ENCODE results near the gene PPP1R9A.

The PPP1R9A gene

GRCh38 chr7:95309951-95310350 is 402.6 kb downstream of the PPP1R9A start:
- Histone ChIP-seq H4K8ac (ENCODE audit: low read depth, low read length) (no peak overlapping the region), H3K9ac (ENCODE audit: low read depth, low read length, poor library complexity) (no peak overlapping the region), H3K27ac (replicated peaks; ENCODE audit: low read length) (no peak overlapping the region), H3K4me1 (ENCODE audit: control insufficient read depth in 2 of 2, insufficient read depth in 1 of 2, low read depth in 1 of 2, low read length in 2 of 2) (peaks cover 7 to 8% of the 10 kb centered on the region in 2 donors), H2AFZ (ENCODE audit: low read length) (no peak overlapping the region), H3K9me3 (replicated peaks in 1 of 2; ENCODE audit: control insufficient read depth in 2 of 2, insufficient read depth in 1 of 2, low read depth in 1 of 2, low read length in 2 of 2) (no peaks in the 10 kb centered on the region), H3K4me3 (ENCODE audit: low read length in 2 of 2) (no peak overlapping the region), H3K27me3 (ENCODE audit: control insufficient read depth in 3 of 3, insufficient read depth in 3 of 3, low read depth in 1 of 3, low read length in 3 of 3) (no peaks in the 10 kb centered on the region), H2BK120ac (ENCODE audit: low read depth, low read length) (no peak overlapping the region), H3K23ac (ENCODE audit: low read depth, low read length, poor library complexity) (no peak overlapping the region), H2BK5ac (ENCODE audit: low read length) (no peak overlapping the region), H3K36me3 (replicated peaks in 1 of 2; ENCODE audit: control insufficient read depth in 2 of 2, insufficient read depth in 2 of 2, low read length in 2 of 2) (no peaks in the 10 kb centered on the region), H4K91ac (ENCODE audit: low read depth, low read length, poor library complexity) (no peak overlapping the region), H3K79me1 (ENCODE audit: low read depth, low read length) (no peaks in the 10 kb centered on the region), H3K4ac (ENCODE audit: low read length) (no peak overlapping the region), H3K4me2 (ENCODE audit: insufficient read depth, low read length, poor library complexity, severe bottlenecking) (no peak overlapping the region), H3K14ac (ENCODE audit: low read length) (no peak overlapping the region), H3K18ac (ENCODE audit: low read length) (no peak overlapping the region), H2AK5ac (ENCODE audit: low read depth, low read length) (no peak overlapping the region), H2BK12ac (ENCODE audit: low read length) (no peak overlapping the region), H2BK15ac (ENCODE audit: low read length) (no peak overlapping the region)
- WGBS, 2 donors (ENCODE audit: extremely low coverage in 2 of 2, insufficient read length in 2 of 2, insufficient replicate concordance in 1 of 2) = no CpG with 5 or more reads among the region's 2 CpGs
- no peak for DNase-seq (ENCODE audit: low spot score)

GRCh38 chr7:95311389-95311788 is 404.0 kb downstream of the PPP1R9A start:
- Histone ChIP-seq H3K36me3 (replicated peaks in 1 of 2; ENCODE audit: control insufficient read depth in 2 of 2, insufficient read depth in 2 of 2, low read length in 2 of 2) (no peaks in the 10 kb centered on the region), H3K9ac (ENCODE audit: low read depth, low read length, poor library complexity) (no peak overlapping the region), H2BK15ac (ENCODE audit: low read length) (no peak overlapping the region), H2BK12ac (ENCODE audit: low read length) (no peak overlapping the region), H3K4me2 (ENCODE audit: insufficient read depth, low read length, poor library complexity, severe bottlenecking) (no peak overlapping the region), H2BK120ac (ENCODE audit: low read depth, low read length) (no peak overlapping the region), H3K27me3 (ENCODE audit: control insufficient read depth in 3 of 3, insufficient read depth in 3 of 3, low read depth in 1 of 3, low read length in 3 of 3) (no peaks in the 10 kb centered on the region), H3K4ac (ENCODE audit: low read length) (no peak overlapping the region), H2BK5ac (ENCODE audit: low read length) (no peak overlapping the region), H2AK5ac (ENCODE audit: low read depth, low read length) (no peak overlapping the region), H4K8ac (ENCODE audit: low read depth, low read length) (no peak overlapping the region), H2AFZ (ENCODE audit: low read length) (no peak overlapping the region), H3K23ac (ENCODE audit: low read depth, low read length, poor library complexity) (no peak overlapping the region), H3K79me1 (ENCODE audit: low read depth, low read length) (no peaks in the 10 kb centered on the region), H3K4me1 (ENCODE audit: control insufficient read depth in 2 of 2, insufficient read depth in 1 of 2, low read depth in 1 of 2, low read length in 2 of 2) (peaks cover 3 to 8% of the 10 kb centered on the region in 2 donors), H3K27ac (replicated peaks; ENCODE audit: low read length) (no peak overlapping the region), H3K4me3 (ENCODE audit: low read length in 2 of 2) (no peak overlapping the region), H3K14ac (ENCODE audit: low read length) (no peak overlapping the region), H4K91ac (ENCODE audit: low read depth, low read length, poor library complexity) (no peak overlapping the region), H3K9me3 (replicated peaks in 1 of 2; ENCODE audit: control insufficient read depth in 2 of 2, insufficient read depth in 1 of 2, low read depth in 1 of 2, low read length in 2 of 2) (no peaks in the 10 kb centered on the region), H3K18ac (ENCODE audit: low read length) (no peak overlapping the region)
- DNase-seq (ENCODE audit: low spot score) = no peak
- no CpG with 5 or more reads among the region's 2 CpGs for WGBS, 2 donors (ENCODE audit: extremely low coverage in 2 of 2, insufficient read length in 2 of 2, insufficient replicate concordance in 1 of 2)

- H4K91ac ChIP-seq (ENCODE audit: low read depth, low read length, poor library complexity) = no peak overlapping the region
- H3K79me1 ChIP-seq (ENCODE audit: low read depth, low read length) = no peaks in the 10 kb centered on the region
- no peaks in the 10 kb centered on the region for H3K9me3 ChIP-seq (replicated peaks in 1 of 2; ENCODE audit: control insufficient read depth in 2 of 2, insufficient read depth in 1 of 2, low read depth in 1 of 2, low read length in 2 of 2)
- no peak overlapping the region for H3K9ac ChIP-seq (ENCODE audit: low read depth, low read length, poor library complexity)
- H2BK15ac ChIP-seq (ENCODE audit: low read length) = no peak overlapping the region
- H3K4me3 ChIP-seq (ENCODE audit: low read length in 2 of 2) = no peak overlapping the region
- no peak overlapping the region for H3K4me2 ChIP-seq (ENCODE audit: insufficient read depth, low read length, poor library complexity, severe bottlenecking)
- H3K4ac ChIP-seq (ENCODE audit: low read length) = no peak overlapping the region
- no CpG with 5 or more reads among the region's 4 CpGs for WGBS, 2 donors (ENCODE audit: extremely low coverage in 2 of 2, insufficient read length in 2 of 2, insufficient replicate concordance in 1 of 2)
- no peaks in the 10 kb centered on the region for H3K36me3 ChIP-seq (replicated peaks in 1 of 2; ENCODE audit: control insufficient read depth in 2 of 2, insufficient read depth in 2 of 2, low read length in 2 of 2)
- no peaks in the 10 kb centered on the region for H3K27me3 ChIP-seq (ENCODE audit: control insufficient read depth in 3 of 3, insufficient read depth in 3 of 3, low read depth in 1 of 3, low read length in 3 of 3)
- H3K4me1 ChIP-seq (ENCODE audit: control insufficient read depth in 2 of 2, insufficient read depth in 1 of 2, low read depth in 1 of 2, low read length in 2 of 2) = peaks cover 3 to 10% of the 10 kb centered on the region in 2 donors
- H3K14ac ChIP-seq (ENCODE audit: low read length) = no peak overlapping the region
- no peak overlapping the region for H4K8ac ChIP-seq (ENCODE audit: low read depth, low read length)
- no peak overlapping the region for H3K27ac ChIP-seq (replicated peaks; ENCODE audit: low read length)
- no peak overlapping the region for H3K23ac ChIP-seq (ENCODE audit: low read depth, low read length, poor library complexity)
- H3K18ac ChIP-seq (ENCODE audit: low read length) = no peak overlapping the region
- no peak overlapping the region for H2BK5ac ChIP-seq (ENCODE audit: low read length)
- H2AFZ ChIP-seq (ENCODE audit: low read length) = no peak overlapping the region
- no peak for DNase-seq (ENCODE audit: low spot score)
- no peak overlapping the region for H2BK120ac ChIP-seq (ENCODE audit: low read depth, low read length)
- H2BK12ac ChIP-seq (ENCODE audit: low read length) = no peak overlapping the region
- no peak overlapping the region for H2AK5ac ChIP-seq (ENCODE audit: low read depth, low read length)
Observed at GRCh38 chr7:95312561-95312960, 405.2 kb downstream of the PPP1R9A start.

GRCh38 chr7:95316588-95316987 is 409.2 kb downstream of the PPP1R9A start:
- Histone ChIP-seq H2BK120ac (ENCODE audit: low read depth, low read length) (no peak overlapping the region), H3K4ac (ENCODE audit: low read length) (no peak overlapping the region), H2BK5ac (ENCODE audit: low read length) (no peak overlapping the region), H3K23ac (ENCODE audit: low read depth, low read length, poor library complexity) (no peak overlapping the region), H3K79me1 (ENCODE audit: low read depth, low read length) (no peaks in the 10 kb centered on the region), H4K91ac (ENCODE audit: low read depth, low read length, poor library complexity) (no peak overlapping the region), H3K27me3 (ENCODE audit: control insufficient read depth in 3 of 3, insufficient read depth in 3 of 3, low read depth in 1 of 3, low read length in 3 of 3) (no peaks in the 10 kb centered on the region), H3K27ac (replicated peaks; ENCODE audit: low read length) (no peak overlapping the region), H3K4me3 (ENCODE audit: low read length in 2 of 2) (no peak overlapping the region), H3K4me2 (ENCODE audit: insufficient read depth, low read length, poor library complexity, severe bottlenecking) (no peak overlapping the region), H3K9ac (ENCODE audit: low read depth, low read length, poor library complexity) (no peak overlapping the region), H4K8ac (ENCODE audit: low read depth, low read length) (no peak overlapping the region), H2BK12ac (ENCODE audit: low read length) (no peak overlapping the region), H2AK5ac (ENCODE audit: low read depth, low read length) (no peak overlapping the region), H2BK15ac (ENCODE audit: low read length) (no peak overlapping the region), H3K14ac (ENCODE audit: low read length) (no peak overlapping the region), H3K18ac (ENCODE audit: low read length) (no peak overlapping the region), H3K36me3 (replicated peaks in 1 of 2; ENCODE audit: control insufficient read depth in 2 of 2, insufficient read depth in 2 of 2, low read length in 2 of 2) (no peaks in the 10 kb centered on the region), H3K4me1 (ENCODE audit: control insufficient read depth in 2 of 2, insufficient read depth in 1 of 2, low read depth in 1 of 2, low read length in 2 of 2) (peaks cover 0 to 5% of the 10 kb centered on the region in 2 donors), H3K9me3 (replicated peaks in 1 of 2; ENCODE audit: control insufficient read depth in 2 of 2, insufficient read depth in 1 of 2, low read depth in 1 of 2, low read length in 2 of 2) (no peaks in the 10 kb centered on the region), H2AFZ (ENCODE audit: low read length) (no peak overlapping the region)
- no peak for DNase-seq (ENCODE audit: low spot score)
- WGBS, 2 donors (ENCODE audit: extremely low coverage in 2 of 2, insufficient read length in 2 of 2, insufficient replicate concordance in 1 of 2) = no CpG with 5 or more reads among the region's 2 CpGs
